Measurements from ENCODE around the gene NR1D1. TPM values are rescaled to one million over a fixed set of nuclear protein-coding genes. Genes with fewer than 3 reads are reported as not detected.

Gene NR1D1
- total RNA-seq, 1 donor from 2014 or later: 20.1 TPM

GRCh38 chr17:40095944-40096791 lies 4.2 kb downstream of the NR1D1 start:
- peaks cover 67% of the 10 kb centered on the region for H3K4me1 ChIP-seq
- TF ChIP-seq CTCF (IDR thresholded peaks at IDR 0.05): no peak
- H3K36me3 ChIP-seq: peaks cover 58% of the 10 kb centered on the region
- peak; percentile 62 for DNase-seq
- peak overlapping the region; percentile 95 for H3K27ac ChIP-seq
- H3K27me3 ChIP-seq (ENCODE audit: low read depth): no peaks in the 10 kb centered on the region
- peak overlapping the region; percentile 83 for H3K4me3 ChIP-seq
- H3K9me3 ChIP-seq: no peaks in the 10 kb centered on the region
- no peak for ATAC-seq
- intact Hi-C loops (cut with DNase I): no loop called here

DNA sequence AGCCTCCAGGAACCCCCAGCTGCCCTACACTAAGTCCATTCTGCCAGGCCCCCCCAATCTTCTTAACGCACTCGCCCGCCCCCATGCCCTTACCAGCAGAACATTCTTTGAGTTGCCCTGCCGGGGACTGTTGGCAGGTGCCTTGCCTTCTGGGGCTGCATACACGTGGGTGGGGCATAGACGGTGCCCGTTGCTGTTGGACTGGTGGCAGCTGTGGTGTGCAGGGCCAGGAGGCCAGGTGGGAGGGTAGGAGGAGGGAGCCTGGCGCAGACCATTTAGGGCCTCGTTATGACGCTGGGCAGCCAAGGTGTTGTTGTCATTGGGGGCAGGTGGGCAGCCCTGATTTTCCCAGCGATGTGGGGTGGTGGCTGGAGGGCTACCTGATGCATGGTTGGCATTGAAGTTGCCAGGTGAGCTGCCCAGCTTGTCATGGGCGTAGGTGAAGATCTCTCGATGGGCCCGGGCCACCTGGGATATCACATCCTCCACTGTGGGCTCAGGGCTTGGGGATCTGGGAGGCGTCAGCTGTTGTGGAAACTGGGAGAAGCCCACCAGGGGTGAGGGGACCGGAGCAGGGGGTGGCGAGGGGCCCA lies 4.9 kb downstream of the NR1D1 start:
- intact Hi-C loops (cut with DNase I): no loop called here
- DNase-seq (no peak), ATAC-seq (no peak)
- TF ChIP-seq CTCF (IDR thresholded peaks at IDR 0.05): no peak
- H3K27me3 ChIP-seq (ENCODE audit: low read depth): no peaks in the 10 kb centered on the region
- H3K4me1 ChIP-seq: peaks cover 63% of the 10 kb centered on the region
- H3K9me3 ChIP-seq: no peaks in the 10 kb centered on the region
- peaks cover 58% of the 10 kb centered on the region for H3K36me3 ChIP-seq
- H3K4me3 ChIP-seq: peak overlapping the region; percentile 83
- peak overlapping the region; percentile 95 for H3K27ac ChIP-seq

DNA sequence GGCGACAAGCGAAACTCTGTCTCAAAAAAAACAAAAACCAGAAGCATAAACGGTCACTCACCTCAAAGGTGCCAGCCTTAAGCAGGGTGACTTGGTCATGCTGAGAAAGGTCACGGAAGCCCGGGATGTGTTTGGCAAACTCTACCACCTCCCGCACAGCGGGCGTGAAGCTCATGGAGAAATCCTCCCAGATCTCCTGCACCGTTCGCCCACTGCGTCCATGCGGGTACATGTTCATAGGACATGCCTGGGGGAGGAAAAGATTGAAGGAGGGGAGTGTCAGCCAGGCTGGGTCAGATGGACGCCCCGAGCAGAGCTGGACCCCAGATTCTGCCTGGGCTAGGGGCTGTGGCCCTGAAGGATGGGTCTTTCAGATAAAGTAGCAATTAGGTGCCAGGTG lies 5.5 kb downstream of the NR1D1 start:
- ATAC-seq (no peak), DNase-seq (no peak)
- TF ChIP-seq CTCF (IDR thresholded peaks at IDR 0.05): no peak
- Histone ChIP-seq H3K27ac (peak overlapping the region; percentile 95), H3K27me3 (ENCODE audit: low read depth) (no peaks in the 10 kb centered on the region), H3K4me3 (no peak overlapping the region), H3K9me3 (no peaks in the 10 kb centered on the region), H3K4me1 (peaks cover 63% of the 10 kb centered on the region), H3K36me3 (peaks cover 64% of the 10 kb centered on the region)
- intact Hi-C loops (cut with DNase I): no loop called here

- H3K27me3 ChIP-seq (ENCODE audit: low read depth): no peaks in the 10 kb centered on the region
- no peak overlapping the region for H3K4me3 ChIP-seq
- no peak for ATAC-seq
- no peak for DNase-seq
- no peaks in the 10 kb centered on the region for H3K9me3 ChIP-seq
- intact Hi-C loops (cut with DNase I): no loop called here
- peaks cover 62% of the 10 kb centered on the region for H3K4me1 ChIP-seq
- H3K36me3 ChIP-seq: peaks cover 74% of the 10 kb centered on the region
- no peak overlapping the region for H3K27ac ChIP-seq
- no peak for TF ChIP-seq CTCF (IDR thresholded peaks at IDR 0.05)
Measured at GRCh38 chr17:40093580-40094201, 6.7 kb downstream of the NR1D1 start.

GRCh38 chr17:40093005-40093579 lies 7.3 kb downstream of the NR1D1 start:
- intact Hi-C loops (cut with DNase I): no loop called here
- ATAC-seq: no peak
- peaks cover 80% of the 10 kb centered on the region for H3K36me3 ChIP-seq
- H3K27me3 ChIP-seq (ENCODE audit: low read depth): no peaks in the 10 kb centered on the region
- no peaks in the 10 kb centered on the region for H3K9me3 ChIP-seq
- peaks cover 56% of the 10 kb centered on the region for H3K4me1 ChIP-seq
- H3K4me3 ChIP-seq: no peak overlapping the region
- DNase-seq: no peak
- H3K27ac ChIP-seq: no peak overlapping the region
- no peak for TF ChIP-seq CTCF (IDR thresholded peaks at IDR 0.05)

Measured in lower lobe of right lung (tissue), 2 donors.